ENCODE measurements around the gene TMEM108.
"Not testable (repeated sequence)": the region's sequence is repeated elsewhere in the genome, so short reads cannot be mapped to it uniquely, and the experiment has no call there.

TMEM108 gene

GRCh38 chr3:133038089-133038730, at the start of gene TMEM108:
TMEM108 (plus strand) TSS chr3:133038391.
- DNase-seq = peak; percentile 50

GRCh38 chr3:132995971-132996370, 42.2 kb upstream of the TMEM108 start:
- no peak for DNase-seq

- no peak for DNase-seq
Measured at GRCh38 chr3:132997404-132998185, 40.6 kb upstream of the TMEM108 start.

- DNase-seq = not testable (repeated sequence)
Measured at GRCh38 chr3:133005032-133005431, 33.2 kb upstream of the TMEM108 start.

GRCh38 chr3:133007601-133008000, 30.6 kb upstream of the TMEM108 start:
- no peak for DNase-seq

- DNase-seq = no peak
Measured at GRCh38 chr3:133014325-133014724, 23.9 kb upstream of the TMEM108 start.

- not testable (repeated sequence) for DNase-seq
Measured at GRCh38 chr3:133015573-133015972, 22.6 kb upstream of the TMEM108 start.

GRCh38 chr3:133016838-133017309, 21.3 kb upstream of the TMEM108 start:
- no peak for DNase-seq

- no peak for DNase-seq
Measured at GRCh38 chr3:133018921-133019320, 19.3 kb upstream of the TMEM108 start.

- no peak for DNase-seq
Measured at GRCh38 chr3:133021206-133021605, 17.0 kb upstream of the TMEM108 start.

GRCh38 chr3:133023362-133023761, 14.8 kb upstream of the TMEM108 start:
- DNase-seq = no peak

- no peak for DNase-seq
Measured at GRCh38 chr3:133025546-133025945, 12.6 kb upstream of the TMEM108 start.

GRCh38 chr3:133032301-133032700, 5.9 kb upstream of the TMEM108 start:
- DNase-seq = no peak

GRCh38 chr3:133037436-133037835, 755 bp upstream of the TMEM108 start:
- no peak for DNase-seq

GRCh38 chr3:133038731-133039375, 662 bp downstream of the TMEM108 start:
- peak; percentile 4 for DNase-seq

GRCh38 chr3:133040696-133041523, 2.7 kb downstream of the TMEM108 start:
- peak; percentile 67 for DNase-seq

GRCh38 chr3:133041524-133041829, 3.3 kb downstream of the TMEM108 start:
- DNase-seq = no peak

GRCh38 chr3:133042778-133043177, 4.6 kb downstream of the TMEM108 start:
- no peak for DNase-seq

GRCh38 chr3:133047980-133048379, 9.8 kb downstream of the TMEM108 start:
- no peak for DNase-seq

- no peak for DNase-seq
Measured at GRCh38 chr3:133049491-133049890, 11.3 kb downstream of the TMEM108 start.

- DNase-seq = no peak
Measured at GRCh38 chr3:133050891-133051290, 12.7 kb downstream of the TMEM108 start.

GRCh38 chr3:133053532-133053931, 15.3 kb downstream of the TMEM108 start:
- DNase-seq = no peak

- DNase-seq = no peak
Measured at GRCh38 chr3:133054586-133054985, 16.4 kb downstream of the TMEM108 start.
